A673 (cell line): ENCODE data around the gene CCS.

ENCODE experiments used
- EZH2 ChIP-seq: fragments of 200-600 bp; sonication (generic); IDR thresholded peaks from 2 replicates; pipeline ENCODE4 v1.6.1; 2017; ENCODE audit warnings: borderline replicate concordance, low read depth, mild to moderate bottlenecking, mixed read lengths, antibody characterized with exemption, low read length; ENCODE audit not compliant: poor library complexity, severe bottlenecking
- TF ChIP-seq, protein P1 (sequence below): fragments of 300-800, 200-600 bp; sonication (generic); conservative IDR thresholded peaks from 2 replicates; pipeline ENCODE4 v1.5.1; 2017; ENCODE audit warnings: low read depth, mild to moderate bottlenecking, antibody characterized with exemption, low read length, moderate library complexity, mixed read lengths

DNA sequence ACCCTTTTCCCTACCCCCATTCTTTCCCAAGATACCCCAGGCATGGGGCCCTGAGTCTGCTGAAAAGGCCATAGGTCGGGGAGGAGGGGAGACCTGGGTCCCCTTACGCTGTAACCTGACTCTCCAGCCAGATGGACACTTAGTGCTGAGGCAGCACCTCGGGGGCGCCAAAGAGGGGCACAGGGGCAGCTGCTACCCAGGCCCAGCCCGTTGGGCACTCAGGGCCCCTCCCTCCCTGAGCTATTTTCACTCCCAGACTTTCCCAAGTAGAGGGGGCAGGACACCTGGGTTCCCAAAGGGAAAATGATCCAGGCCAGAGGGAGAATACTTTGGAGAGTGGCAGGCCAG, 45.3 kb upstream of the CCS start:
- TF ChIP-seq, protein P1, sequence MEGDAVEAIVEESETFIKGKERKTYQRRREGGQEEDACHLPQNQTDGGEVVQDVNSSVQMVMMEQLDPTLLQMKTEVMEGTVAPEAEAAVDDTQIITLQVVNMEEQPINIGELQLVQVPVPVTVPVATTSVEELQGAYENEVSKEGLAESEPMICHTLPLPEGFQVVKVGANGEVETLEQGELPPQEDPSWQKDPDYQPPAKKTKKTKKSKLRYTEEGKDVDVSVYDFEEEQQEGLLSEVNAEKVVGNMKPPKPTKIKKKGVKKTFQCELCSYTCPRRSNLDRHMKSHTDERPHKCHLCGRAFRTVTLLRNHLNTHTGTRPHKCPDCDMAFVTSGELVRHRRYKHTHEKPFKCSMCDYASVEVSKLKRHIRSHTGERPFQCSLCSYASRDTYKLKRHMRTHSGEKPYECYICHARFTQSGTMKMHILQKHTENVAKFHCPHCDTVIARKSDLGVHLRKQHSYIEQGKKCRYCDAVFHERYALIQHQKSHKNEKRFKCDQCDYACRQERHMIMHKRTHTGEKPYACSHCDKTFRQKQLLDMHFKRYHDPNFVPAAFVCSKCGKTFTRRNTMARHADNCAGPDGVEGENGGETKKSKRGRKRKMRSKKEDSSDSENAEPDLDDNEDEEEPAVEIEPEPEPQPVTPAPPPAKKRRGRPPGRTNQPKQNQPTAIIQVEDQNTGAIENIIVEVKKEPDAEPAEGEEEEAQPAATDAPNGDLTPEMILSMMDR = no peak
- TF ChIP-seq EZH2 = no peak
